GM21423 (cell line): ENCODE data around the gene ALG14.

Source experiments
- ATAC-seq: cut with Tn5 transposase; IDR thresholded peaks from one replicate; pipeline ENCODE4 v1.9.1; 2021; ENCODE audit warnings: mild to moderate bottlenecking, moderate library complexity; ENCODE audit not compliant: unreplicated experiment

ALG14 gene

GRCh38 chr1:94986783-94987182, 86.0 kb downstream of the ALG14 start:
- no peak for ATAC-seq

DNA sequence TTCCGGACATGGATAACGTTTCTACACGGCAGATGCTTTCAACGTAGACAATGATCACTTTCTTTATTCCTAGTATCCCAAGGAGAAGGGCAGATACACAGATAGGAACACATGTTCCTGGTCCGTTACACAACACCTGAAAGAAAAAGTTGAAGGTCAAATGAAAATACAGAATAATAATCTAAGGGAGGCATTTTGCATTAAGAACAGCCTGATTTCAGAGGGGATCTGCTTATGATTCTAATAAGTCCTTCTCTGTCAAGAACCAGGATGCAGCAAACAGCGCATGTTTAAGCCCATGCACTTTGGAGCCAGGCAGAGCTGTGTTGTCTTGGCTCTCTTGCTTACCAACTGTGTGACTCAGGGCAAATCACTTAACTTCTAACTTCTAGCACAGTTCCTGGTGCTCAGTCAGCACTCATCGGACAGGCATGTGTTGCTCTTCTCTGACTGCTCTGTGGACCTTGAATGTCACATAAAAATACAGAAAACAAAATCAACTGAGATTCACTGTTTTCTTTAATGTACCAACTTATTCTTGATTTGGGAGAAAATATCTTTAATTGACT, 89.5 kb downstream of the ALG14 start:
- no peak for ATAC-seq

DNA sequence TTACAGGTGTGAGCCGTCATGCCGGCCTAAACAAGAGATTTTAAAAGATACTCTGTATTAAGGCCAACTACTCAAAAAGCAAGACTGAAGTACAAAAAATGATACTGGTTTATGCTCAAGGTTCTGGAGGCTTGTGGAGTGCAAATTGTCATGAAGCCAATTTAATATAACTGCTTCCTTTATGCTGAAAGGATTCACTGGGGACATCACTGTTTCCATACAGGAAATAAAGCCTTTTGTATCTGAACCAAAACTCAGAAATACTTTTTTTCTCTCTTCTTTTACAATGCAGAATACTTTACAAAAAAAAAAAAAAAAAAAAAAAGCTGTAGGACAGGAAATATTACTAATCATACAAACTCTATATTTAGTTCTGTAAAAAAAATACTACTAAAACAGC, 90.4 kb downstream of the ALG14 start:
- no peak for ATAC-seq

- ATAC-seq, result no peak
These were observed 91.2 kb downstream of the ALG14 start for GRCh38 chr1:94981575-94981973.

GRCh38 chr1:94980582-94981574, 91.9 kb downstream of the ALG14 start:
- ATAC-seq, result no peak

GRCh38 chr1:94979656-94980581, 92.8 kb downstream of the ALG14 start:
- no peak for ATAC-seq

DNA sequence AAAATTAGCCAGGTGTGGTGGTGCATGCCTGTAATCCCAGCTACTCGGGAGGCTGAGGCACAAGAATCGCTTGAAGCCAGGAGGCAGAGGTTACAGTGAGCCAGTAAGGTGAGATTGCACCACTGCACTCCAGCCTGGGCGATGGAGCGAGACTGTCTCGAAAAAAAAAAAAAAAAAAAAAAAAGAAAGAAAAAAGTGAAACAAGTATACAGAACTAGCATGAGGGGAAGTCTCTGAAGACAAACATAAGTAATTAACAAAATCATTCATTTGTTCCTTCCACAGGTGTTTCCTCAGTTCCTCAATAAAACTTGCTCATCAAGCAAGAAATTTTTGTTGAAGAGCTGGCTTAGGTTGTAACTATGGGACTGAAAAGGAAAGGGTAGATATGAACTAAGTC, 93.6 kb downstream of the ALG14 start:
- ATAC-seq, result no peak

DNA sequence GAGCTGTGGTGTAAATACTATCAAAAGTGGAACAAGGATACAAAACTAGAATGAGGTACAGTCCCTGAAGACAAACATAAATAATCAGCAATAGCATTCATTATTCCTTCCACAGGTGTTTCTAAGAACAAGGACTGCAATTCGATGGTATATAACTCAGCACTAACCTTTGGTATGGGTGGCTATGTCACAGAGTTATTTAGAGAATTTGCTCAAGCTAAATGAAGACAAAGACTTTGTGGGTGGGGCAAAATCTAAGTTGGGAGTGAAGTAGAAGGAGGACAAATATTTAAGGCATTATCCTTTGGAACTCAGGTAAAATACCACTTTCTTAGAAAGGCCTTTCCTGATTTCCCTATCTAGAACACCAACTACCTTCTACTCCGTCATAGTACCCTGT, 94.3 kb downstream of the ALG14 start:
- no peak for ATAC-seq

DNA sequence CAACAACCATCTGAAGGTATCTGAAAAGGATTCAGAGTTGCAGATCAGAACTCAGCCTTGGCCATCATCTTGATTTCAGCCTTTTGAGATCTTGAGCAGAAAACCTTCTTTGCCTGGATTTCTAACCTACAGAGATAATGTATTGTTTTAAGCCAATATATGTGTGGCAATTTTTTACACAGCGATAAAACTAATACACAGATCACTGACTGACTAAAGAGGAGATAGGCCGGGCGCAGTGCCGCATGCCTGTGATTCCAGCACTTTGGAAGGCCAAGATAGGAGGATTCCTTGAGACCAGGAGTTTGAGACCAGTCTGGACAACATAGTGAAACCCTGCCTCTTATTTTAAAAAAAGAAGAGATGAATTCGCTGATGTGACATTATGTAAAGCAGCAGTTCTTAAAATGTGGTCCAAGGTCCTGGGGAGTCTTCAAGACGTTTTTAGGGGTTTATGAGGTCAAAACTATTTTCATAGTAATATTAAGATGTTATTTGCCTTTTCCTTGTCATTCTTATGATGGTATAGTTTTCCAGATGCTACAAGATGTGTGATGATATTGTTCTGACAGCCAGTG, 95.7 kb downstream of the ALG14 start:
- ATAC-seq, result no peak

- ATAC-seq, result no peak
These were observed 97.9 kb downstream of the ALG14 start for GRCh38 chr1:94974824-94975223.

- no peak for ATAC-seq
These were observed 98.5 kb downstream of the ALG14 start for GRCh38 chr1:94974241-94974640.

DNA sequence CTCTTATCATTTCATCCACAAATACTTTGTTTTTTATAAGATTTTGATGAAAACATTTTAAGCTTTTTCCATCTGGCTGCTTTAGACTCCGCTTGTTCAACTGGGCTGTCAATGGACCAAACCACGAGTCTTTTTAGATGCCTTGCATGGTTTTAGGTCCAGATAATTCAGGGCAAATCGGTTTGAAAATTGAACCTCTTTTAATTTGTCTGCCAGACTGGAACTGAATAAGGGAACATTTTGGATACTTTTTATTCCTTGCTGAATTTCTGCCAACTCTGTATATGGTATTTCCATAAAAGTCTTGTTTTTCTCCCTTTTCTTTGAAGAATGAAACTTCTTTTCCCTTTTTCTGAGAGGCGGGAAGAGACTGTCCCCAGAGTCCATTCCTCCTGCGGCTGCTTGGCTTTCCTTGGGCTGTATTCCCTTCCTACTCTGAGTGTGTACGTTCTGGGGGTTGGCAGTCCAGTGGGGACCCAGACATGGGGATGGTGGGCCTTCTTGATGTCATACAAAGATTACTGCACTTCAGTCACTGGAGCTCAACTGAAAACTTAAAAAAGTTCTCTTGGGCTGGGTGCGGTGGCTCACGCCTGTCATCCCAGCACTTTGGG, 99.3 kb downstream of the ALG14 start:
- no peak for ATAC-seq

- no peak for ATAC-seq
These were observed 101.2 kb downstream of the ALG14 start for GRCh38 chr1:94971491-94971924.

- no peak for ATAC-seq
These were observed 102.0 kb downstream of the ALG14 start for GRCh38 chr1:94970783-94971182.

DNA sequence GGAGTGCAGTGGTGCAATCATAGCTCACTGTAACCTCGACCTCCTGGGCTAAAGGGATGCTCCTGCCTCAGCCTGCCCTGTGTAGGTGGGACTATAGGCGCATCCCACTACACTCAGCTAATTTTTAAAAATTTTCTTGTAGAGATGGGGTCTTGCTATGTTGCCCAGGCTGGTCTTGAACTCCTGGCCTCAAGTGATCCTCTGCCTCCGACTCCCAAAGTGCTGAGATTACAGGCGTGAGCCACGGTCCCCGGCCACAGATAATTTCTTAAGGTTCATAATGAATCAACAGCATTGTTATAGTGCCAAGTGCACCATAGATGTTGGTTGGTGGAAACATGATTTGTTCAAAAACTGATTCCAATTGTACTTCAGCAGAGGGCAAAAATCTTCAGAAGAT, 103.6 kb downstream of the ALG14 start:
- no peak for ATAC-seq

DNA sequence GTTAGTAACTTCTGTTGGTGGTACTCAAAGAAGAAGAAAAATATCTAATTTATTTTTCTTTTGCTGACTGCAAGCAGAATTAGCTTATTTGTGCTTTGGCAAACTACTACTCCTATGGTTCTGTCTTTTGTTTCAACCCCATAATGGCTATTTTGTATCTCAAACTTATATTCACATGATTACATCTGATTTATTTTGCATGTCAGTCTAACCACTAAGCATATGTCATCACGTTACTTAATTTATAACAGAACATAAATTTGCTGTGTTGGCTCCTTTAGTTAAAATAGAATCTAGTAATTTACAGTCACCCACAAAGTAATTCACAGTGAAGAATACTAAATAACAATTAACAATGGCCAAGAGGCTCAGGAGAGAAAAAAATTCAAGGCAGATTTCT, 106.7 kb downstream of the ALG14 start:
- ATAC-seq, result no peak

- ATAC-seq, result no peak
These were observed 108.9 kb downstream of the ALG14 start for GRCh38 chr1:94963864-94964263.

- ATAC-seq, result peak; percentile 98
These were observed 110.1 kb downstream of the ALG14 start for GRCh38 chr1:94962409-94963265.

DNA sequence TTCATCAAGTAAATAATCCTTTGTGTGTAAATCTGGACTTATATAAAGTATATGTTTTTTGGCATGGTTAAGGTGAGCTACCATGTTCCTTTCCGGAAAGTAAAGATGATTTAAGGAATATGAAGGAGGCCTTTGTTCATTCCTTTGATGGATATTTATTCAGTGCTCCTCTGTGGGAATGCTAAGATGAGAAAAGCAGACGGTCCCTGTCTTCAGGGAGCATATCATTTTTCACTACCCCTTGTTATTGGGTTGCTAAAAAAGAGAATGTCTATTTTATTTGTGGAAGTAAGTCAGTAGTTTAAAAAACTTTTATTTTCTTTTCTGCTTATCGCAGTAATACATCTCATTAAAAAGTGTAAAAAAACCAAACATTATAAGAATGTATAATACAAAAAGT, 110.8 kb downstream of the ALG14 start:
- no peak for ATAC-seq

GRCh38 chr1:94961582-94961981, 111.2 kb downstream of the ALG14 start:
- ATAC-seq, result no peak
